ENCODE data around the gene VKORC1.

VKORC1 gene

DNA sequence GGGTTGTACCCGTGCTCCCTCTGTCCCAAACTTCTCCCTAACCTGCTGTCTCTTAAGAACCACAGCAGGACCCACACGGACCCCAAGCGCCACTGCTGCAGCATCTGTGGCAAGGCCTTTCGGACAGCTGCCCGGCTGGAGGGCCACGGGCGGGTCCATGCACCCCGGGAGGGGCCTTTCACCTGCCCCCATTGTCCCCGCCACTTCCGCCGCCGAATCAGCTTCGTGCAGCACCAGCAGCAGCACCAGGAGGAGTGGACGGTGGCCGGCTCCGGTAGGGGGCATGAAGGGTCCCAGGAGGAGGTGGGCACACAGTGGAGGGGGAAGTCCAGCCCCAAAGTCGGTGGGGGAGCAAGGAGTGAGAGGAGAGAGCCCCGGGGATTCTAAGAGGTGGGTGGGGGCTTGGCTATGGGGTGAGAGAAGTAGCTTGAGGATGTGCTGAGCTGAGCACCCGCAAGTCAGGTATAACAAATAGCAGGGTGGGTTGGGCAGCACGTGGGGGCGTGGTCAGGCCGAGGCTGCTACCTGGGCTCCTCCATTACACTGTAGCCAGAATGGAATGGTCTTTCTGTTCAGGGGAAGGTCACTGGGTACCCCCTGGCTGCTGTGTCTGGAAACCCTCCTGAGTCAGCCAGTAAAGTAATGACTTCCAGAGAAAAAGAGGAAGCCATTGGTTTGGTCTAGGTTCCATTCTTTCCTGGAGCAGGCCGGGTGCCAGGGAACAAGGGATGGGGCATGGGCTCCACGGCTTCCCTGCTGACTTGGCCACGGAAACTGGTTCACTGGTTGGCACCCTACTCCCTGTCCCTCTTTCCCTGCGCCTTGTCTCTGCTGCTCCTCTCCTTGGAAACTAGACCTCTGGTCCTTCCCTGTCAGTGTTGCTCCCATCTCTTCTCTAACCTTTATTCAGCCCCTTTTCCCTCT, 12.9 kb downstream of the VKORC1 start:
- DNase-seq, result no peak

GRCh38 chr16:31080756-31081419, 13.7 kb downstream of the VKORC1 start:
- DNase-seq, result no peak

GRCh38 chr16:31080035-31080629, 14.5 kb downstream of the VKORC1 start:
- DNase-seq, result no peak

GRCh38 chr16:31079342-31079944, 15.2 kb downstream of the VKORC1 start:
- DNase-seq, result no peak

DNA sequence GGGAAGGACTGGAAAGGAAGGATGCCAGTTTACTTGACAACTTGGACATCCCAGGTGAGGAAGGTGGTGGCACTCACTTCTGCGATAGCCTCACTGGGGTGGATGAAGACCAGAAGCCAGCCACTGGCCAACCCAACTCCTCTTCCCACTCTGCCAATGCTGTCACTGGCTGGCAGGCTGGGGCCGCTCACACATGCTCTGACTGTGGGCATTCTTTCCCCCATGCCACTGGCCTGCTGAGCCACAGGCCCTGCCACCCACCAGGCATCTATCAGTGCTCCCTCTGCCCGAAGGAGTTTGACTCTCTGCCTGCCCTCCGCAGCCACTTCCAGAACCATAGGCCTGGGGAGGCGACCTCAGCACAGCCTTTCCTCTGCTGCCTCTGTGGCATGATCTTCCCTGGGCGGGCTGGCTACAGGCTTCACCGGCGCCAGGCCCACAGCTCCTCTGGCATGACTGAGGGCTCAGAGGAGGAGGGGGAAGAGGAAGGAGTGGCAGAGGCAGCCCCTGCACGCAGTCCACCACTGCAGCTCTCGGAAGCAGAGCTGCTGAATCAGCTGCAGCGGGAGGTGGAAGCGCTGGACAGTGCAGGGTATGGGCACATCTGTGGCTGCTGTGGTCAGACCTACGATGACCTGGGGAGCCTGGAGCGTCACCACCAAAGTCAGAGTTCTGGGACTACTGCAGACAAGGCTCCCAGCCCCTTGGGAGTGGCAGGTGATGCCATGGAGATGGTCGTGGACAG, 15.8 kb downstream of the VKORC1 start:
- no peak for DNase-seq

DNA sequence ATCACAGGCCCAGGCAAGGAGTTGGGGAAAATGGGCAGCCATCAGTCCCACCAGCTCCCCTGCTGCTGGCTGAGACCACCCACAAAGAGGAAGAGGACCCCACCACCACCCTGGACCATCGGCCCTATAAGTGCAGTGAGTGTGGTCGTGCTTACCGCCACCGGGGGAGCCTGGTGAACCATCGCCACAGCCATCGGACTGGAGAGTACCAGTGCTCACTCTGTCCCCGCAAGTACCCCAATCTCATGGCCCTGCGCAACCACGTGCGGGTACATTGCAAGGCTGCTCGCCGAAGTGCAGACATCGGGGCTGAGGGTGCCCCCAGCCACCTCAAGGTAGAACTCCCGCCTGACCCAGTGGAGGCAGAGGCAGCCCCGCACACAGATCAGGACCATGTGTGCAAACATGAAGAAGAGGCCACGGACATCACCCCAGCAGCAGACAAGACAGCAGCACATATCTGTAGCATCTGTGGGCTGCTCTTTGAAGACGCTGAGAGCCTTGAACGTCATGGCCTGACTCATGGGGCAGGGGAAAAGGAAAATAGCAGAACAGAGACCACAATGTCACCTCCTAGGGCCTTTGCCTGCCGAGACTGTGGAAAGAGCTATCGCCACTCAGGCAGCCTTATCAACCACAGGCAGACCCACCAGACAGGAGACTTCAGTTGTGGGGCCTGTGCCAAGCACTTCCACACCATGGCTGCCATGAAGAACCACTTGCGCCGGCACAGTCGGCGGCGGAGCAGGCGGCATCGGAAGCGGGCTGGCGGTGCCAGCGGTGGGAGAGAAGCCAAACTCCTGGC, 16.8 kb downstream of the VKORC1 start:
- DNase-seq, result no peak

DNA sequence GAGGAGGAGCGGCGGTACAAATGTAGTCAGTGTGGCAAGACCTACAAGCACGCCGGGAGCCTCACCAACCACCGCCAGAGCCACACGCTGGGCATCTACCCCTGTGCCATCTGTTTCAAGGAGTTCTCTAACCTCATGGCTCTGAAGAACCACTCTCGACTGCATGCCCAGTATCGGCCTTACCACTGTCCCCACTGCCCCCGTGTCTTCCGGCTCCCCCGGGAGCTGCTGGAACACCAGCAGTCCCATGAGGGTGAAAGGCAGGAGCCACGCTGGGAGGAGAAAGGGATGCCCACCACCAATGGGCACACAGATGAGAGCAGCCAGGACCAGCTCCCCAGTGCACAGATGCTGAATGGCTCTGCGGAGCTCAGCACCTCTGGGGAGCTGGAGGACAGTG, 17.6 kb downstream of the VKORC1 start:
- DNase-seq, result no peak

GRCh38 chr16:31076319-31076718, 18.3 kb downstream of the VKORC1 start:
- DNase-seq, result no peak

GRCh38 chr16:31074814-31075183, 19.8 kb downstream of the VKORC1 start:
- DNase-seq, result no peak

GRCh38 chr16:31073970-31074813, 20.4 kb downstream of the VKORC1 start, which contains the start of the genes ZNF646 and ZNF668:
Gene ZNF646, plus strand, starts transcription at chr16:31074422. Its CDS starts 1,903 bp downstream, at chr16:31076325.
Gene ZNF668, minus strand, starts transcription at chr16:31074240. Its CDS starts 9,781 bp downstream, at chr16:31064459.
- DNase-seq, result peak; percentile 99

GRCh38 chr16:31073142-31073969, 21.2 kb downstream of the VKORC1 start:
- peak; percentile 95 for DNase-seq

GRCh38 chr16:31072540-31073141, 22.0 kb downstream of the VKORC1 start:
- DNase-seq, result peak; percentile 58

DNA sequence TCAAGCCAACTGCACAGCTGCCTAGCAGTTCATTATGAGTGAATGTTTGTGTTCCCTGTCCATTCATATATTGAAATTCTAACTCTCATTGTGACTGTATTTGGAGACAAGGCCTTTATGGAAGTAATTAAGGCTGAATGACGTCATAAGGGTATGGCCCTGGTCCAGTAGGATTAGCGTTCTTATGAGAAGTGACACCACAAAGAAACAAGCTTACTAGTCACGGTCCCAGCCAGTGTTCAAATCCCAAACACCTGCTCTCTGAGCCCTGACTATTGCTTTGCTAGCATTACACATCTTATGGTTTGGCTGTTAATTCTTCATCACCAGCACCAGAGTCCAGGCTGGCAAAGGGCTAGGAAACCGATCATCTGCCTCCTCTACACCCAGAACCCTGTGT, 22.7 kb downstream of the VKORC1 start:
- DNase-seq, result peak; percentile 69

- no peak for DNase-seq
These were observed 27.3 kb downstream of the VKORC1 start for GRCh38 chr16:31067342-31067741.

- DNase-seq, result peak; percentile 93
These were observed 29.6 kb downstream of the VKORC1 start for GRCh38 chr16:31064882-31065461.

GRCh38 chr16:31063843-31064611, 30.6 kb downstream of the VKORC1 start:
- no peak for DNase-seq

DNA sequence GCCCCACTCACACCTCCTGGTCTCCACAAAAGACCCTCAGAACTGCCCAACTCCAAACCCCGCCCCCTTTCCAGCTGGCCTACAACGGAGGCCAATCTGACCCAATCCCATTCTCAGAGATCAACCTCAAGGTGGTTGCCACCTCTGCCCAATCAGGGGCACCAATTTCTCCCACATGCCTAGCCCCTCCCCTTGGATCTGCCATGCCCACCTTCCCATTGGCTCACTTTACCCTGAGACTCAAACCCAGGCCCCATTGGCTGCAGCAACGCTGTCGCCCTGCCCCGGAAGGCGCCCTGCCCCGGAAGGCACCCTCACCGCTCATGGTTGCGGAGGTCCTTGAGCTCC, 31.1 kb downstream of the VKORC1 start:
- no peak for DNase-seq

DNA sequence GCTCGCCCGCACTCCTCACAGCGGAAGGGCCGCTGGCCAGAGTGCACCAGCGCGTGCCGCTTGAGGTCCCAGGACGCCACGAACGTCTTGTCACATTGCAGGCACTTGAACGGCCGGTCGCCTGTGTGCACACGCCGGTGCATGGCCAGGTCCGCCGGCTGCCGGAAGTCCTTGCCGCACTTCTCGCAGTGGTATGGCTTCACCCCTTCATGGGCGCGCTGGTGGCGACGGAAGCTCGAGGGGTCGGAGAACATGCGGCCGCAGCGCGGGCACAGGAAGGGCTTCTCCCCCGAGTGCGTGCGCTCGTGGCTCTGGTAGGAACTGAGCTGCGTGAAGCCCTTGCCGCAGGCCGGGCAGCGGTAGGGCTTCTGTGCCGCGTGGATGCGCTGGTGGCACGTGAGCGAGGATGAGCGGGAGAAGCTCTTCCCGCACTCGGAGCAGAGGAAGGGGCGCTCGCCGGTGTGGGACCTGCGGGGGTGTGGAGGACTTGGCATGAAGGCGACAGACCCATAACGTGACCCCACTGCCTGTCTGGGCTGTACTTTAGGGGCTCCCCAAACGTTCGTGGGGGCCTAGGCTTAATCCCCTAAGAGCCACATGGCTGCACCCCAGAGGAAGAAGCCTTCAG, 32.7 kb downstream of the VKORC1 start:
- no peak for DNase-seq
